BLaER1 (cell line): ENCODE data around the gene FAM168B.
A peak's percentile ranks its signal among the peaks of the same experiment; 100 is the strongest.

Source experiments
- H3K27ac ChIP-seq: shearing (Covaris generic); formaldehyde crosslinking; 2 replicates; pipeline ENCODE4 v1.8.1; 2022
- H3K27me3 ChIP-seq: shearing (Covaris generic); formaldehyde crosslinking; 2 replicates; pipeline ENCODE4 v1.8.1; 2022
- H3K36me3 ChIP-seq: shearing (Covaris generic); formaldehyde crosslinking; 2 replicates; pipeline ENCODE4 v1.8.1; 2022
- H3K4me1 ChIP-seq: shearing (Covaris generic); formaldehyde crosslinking; 2 replicates; pipeline ENCODE4 v1.8.1; 2022
- H3K4me2 ChIP-seq: shearing (Covaris generic); formaldehyde crosslinking; 2 replicates; pipeline ENCODE4 v1.8.1; 2022
- H3K4me3 ChIP-seq: shearing (Covaris generic); formaldehyde crosslinking; 2 replicates; pipeline ENCODE4 v1.8.1; 2022
- H3K9ac ChIP-seq: shearing (Covaris generic); formaldehyde crosslinking; 2 replicates; pipeline ENCODE4 v1.8.1; 2022
- H3K9me3 ChIP-seq: shearing (Covaris generic); formaldehyde crosslinking; 2 replicates; pipeline ENCODE4 v1.8.1; 2022
- H4K20me1 ChIP-seq: shearing (Covaris generic); formaldehyde crosslinking; 2 replicates; pipeline ENCODE4 v1.8.1; 2022
- Cebpa-rat ChIP-seq: shearing (Covaris generic); IDR thresholded peaks from 2 replicates; pipeline ENCODE4 v1.8.1; 2022

The FAM168B gene

GRCh38 chr2:131046918-131047652 lies 46.2 kb downstream of the FAM168B start:
- peaks cover 63% of the 10 kb centered on the region for H4K20me1 ChIP-seq
- H3K27me3 ChIP-seq = no peaks in the 10 kb centered on the region
- H3K9me3 ChIP-seq = no peaks in the 10 kb centered on the region
- H3K9ac ChIP-seq = no peak overlapping the region
- no peak overlapping the region for H3K4me2 ChIP-seq
- H3K27ac ChIP-seq = no peak overlapping the region
- no peak for TF ChIP-seq Cebpa-rat
- H3K36me3 ChIP-seq = peaks cover 70% of the 10 kb centered on the region
- H3K4me3 ChIP-seq = no peak overlapping the region
- peaks cover 15% of the 10 kb centered on the region for H3K4me1 ChIP-seq

GRCh38 chr2:131046028-131046917 lies 47.0 kb downstream of the FAM168B start:
- Histone ChIP-seq H3K36me3 (peaks cover 62% of the 10 kb centered on the region), H3K4me2 (no peak overlapping the region), H3K9me3 (no peaks in the 10 kb centered on the region), H3K4me1 (peaks cover 23% of the 10 kb centered on the region), H3K4me3 (no peak overlapping the region), H4K20me1 (peaks cover 55% of the 10 kb centered on the region), H3K9ac (no peak overlapping the region), H3K27ac (no peak overlapping the region), H3K27me3 (no peaks in the 10 kb centered on the region)
- TF ChIP-seq Cebpa-rat = no peak

- no peak for TF ChIP-seq Cebpa-rat
- H4K20me1 ChIP-seq = peaks cover 47% of the 10 kb centered on the region
- no peak overlapping the region for H3K9ac ChIP-seq
- no peak overlapping the region for H3K4me3 ChIP-seq
- H3K9me3 ChIP-seq = no peaks in the 10 kb centered on the region
- H3K4me1 ChIP-seq = peaks cover 31% of the 10 kb centered on the region
- no peak overlapping the region for H3K4me2 ChIP-seq
- peaks cover 54% of the 10 kb centered on the region for H3K36me3 ChIP-seq
- no peaks in the 10 kb centered on the region for H3K27me3 ChIP-seq
- no peak overlapping the region for H3K27ac ChIP-seq
Observed at GRCh38 chr2:131045286-131046027, 47.8 kb downstream of the FAM168B start.

GRCh38 chr2:131044757-131045150 lies 48.5 kb downstream of the FAM168B start:
- Histone ChIP-seq H3K9ac (no peak overlapping the region), H3K27me3 (0 out of 2 replicates have a peak, but pooled peaks cover 5% of the 10 kb centered on the region), H3K27ac (no peak overlapping the region), H3K36me3 (peaks cover 46% of the 10 kb centered on the region), H3K4me1 (peaks cover 38% of the 10 kb centered on the region), H3K9me3 (no peaks in the 10 kb centered on the region), H3K4me3 (no peak overlapping the region), H4K20me1 (peaks cover 40% of the 10 kb centered on the region), H3K4me2 (no peak overlapping the region)
- no peak for TF ChIP-seq Cebpa-rat

DNA sequence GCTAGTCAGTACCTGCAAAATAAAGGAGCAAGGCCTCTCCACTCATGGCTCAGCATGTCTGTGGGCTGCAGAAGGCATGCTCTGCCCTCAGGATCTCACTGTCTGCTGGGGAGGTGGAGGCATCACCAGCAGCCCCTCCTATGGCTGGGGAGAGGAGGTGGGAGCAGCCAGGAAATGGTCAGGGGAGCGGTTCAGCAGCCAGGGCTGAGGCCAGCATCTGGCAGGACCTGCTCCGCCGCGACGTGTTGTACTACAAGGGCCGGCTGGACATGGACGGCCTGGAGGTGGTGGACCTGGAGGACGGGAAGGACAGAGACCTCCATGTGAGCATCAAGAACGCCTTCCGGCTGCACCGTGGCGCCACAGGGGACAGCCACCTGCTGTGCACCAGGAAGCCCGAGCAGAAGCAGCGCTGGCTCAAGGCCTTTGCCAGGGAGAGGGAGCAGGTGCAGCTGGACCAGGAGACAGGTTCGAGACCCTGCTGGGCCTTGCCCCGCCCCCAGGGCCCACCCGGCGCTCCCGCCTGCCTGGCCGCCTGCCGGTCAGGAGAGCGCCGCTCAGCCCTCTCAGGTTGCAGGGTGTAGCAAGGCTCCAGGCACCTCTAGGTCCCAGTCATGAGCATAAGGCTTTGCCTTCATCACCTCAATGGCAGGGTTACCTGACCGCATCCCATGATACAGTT lies 49.0 kb downstream of the FAM168B start:
- H3K9ac ChIP-seq = no peak overlapping the region
- TF ChIP-seq Cebpa-rat = no peak
- no peak overlapping the region for H3K27ac ChIP-seq
- peaks cover 35% of the 10 kb centered on the region for H4K20me1 ChIP-seq
- H3K9me3 ChIP-seq = no peaks in the 10 kb centered on the region
- H3K4me3 ChIP-seq = no peak overlapping the region
- H3K4me1 ChIP-seq = peaks cover 43% of the 10 kb centered on the region
- H3K36me3 ChIP-seq = peaks cover 41% of the 10 kb centered on the region
- no peak overlapping the region for H3K4me2 ChIP-seq
- H3K27me3 ChIP-seq = 0 out of 2 replicates have a peak, but pooled peaks cover 8% of the 10 kb centered on the region

- Histone ChIP-seq H3K4me2 (peak overlapping the region; percentile 84; the same call in 1 of the 2 replicates), H3K9ac (no peak overlapping the region), H3K27ac (0 out of 2 replicates have a peak overlapping the region, but pooled peaks have one; percentile 18), H3K9me3 (no peaks in the 10 kb centered on the region), H3K36me3 (peaks cover 33% of the 10 kb centered on the region), H3K27me3 (0 out of 2 replicates have a peak, but pooled peaks cover 8% of the 10 kb centered on the region), H3K4me1 (peaks cover 43% of the 10 kb centered on the region), H3K4me3 (no peak overlapping the region), H4K20me1 (peaks cover 27% of the 10 kb centered on the region)
- no peak for TF ChIP-seq Cebpa-rat
Observed at GRCh38 chr2:131043199-131044074, 49.8 kb downstream of the FAM168B start.

DNA sequence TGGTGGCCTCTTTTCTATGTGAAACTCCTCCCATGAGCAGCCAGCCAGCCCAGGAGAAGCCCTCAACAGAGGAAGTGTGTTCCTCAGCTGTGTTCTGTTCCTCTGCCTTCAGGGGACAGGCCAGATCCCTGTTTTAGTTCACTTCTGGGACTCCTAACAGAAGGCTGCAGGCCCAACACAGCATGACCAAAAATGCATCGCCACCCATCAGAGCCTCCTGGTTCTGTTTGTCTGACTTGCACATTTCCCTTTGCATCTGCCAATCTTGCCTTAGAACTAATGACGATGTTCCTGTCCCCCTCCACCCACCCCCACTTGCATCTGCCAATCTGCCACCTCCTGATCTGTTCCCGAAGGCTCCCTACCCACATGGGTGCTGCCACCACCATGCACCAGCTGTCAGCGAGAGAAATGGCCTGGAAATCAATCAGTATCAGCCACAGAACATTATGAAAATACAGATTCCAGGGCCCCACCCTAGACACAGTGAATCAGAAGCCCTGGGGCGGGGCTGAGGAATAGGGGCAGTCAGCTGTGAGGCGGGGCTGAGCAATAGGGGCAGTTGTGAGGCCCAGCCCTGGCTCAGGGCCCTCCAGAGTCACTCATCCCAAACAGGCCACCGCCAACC lies 51.0 kb downstream of the FAM168B start:
- Histone ChIP-seq H3K36me3 (peaks cover 22% of the 10 kb centered on the region), H3K9me3 (no peaks in the 10 kb centered on the region), H3K4me1 (peaks cover 43% of the 10 kb centered on the region), H3K27me3 (0 out of 2 replicates have a peak, but pooled peaks cover 8% of the 10 kb centered on the region), H3K4me3 (no peak overlapping the region), H3K27ac (peak overlapping the region; percentile 54), H4K20me1 (peaks cover 15% of the 10 kb centered on the region), H3K9ac (peak overlapping the region; percentile 6; the same call in 1 of the 2 replicates), H3K4me2 (peak overlapping the region; percentile 84)
- no peak for TF ChIP-seq Cebpa-rat
